ENCODE data around the gene ASCL5.

DNA sequence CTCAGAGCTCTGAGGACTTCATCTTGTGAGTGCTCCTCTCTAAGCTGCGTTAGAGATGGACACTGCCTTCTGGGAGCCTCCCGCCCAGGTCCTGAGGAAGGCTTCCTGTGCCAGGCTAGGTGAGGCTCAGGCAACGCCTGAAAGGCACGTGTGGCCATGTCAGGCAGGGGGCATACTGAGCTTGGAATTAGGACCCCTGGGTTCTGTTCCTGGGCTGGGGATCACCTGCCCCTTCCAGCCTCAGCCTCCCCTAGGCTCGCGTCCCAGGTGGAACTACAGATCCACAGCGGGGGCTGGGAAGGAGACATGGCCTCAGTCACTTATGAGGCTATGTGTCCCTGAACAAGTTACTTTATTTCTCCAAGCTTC lies 10.0 kb upstream of the ASCL5 start:
- TF ChIP-seq, protein P1, sequence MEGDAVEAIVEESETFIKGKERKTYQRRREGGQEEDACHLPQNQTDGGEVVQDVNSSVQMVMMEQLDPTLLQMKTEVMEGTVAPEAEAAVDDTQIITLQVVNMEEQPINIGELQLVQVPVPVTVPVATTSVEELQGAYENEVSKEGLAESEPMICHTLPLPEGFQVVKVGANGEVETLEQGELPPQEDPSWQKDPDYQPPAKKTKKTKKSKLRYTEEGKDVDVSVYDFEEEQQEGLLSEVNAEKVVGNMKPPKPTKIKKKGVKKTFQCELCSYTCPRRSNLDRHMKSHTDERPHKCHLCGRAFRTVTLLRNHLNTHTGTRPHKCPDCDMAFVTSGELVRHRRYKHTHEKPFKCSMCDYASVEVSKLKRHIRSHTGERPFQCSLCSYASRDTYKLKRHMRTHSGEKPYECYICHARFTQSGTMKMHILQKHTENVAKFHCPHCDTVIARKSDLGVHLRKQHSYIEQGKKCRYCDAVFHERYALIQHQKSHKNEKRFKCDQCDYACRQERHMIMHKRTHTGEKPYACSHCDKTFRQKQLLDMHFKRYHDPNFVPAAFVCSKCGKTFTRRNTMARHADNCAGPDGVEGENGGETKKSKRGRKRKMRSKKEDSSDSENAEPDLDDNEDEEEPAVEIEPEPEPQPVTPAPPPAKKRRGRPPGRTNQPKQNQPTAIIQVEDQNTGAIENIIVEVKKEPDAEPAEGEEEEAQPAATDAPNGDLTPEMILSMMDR (conservative IDR thresholded peaks at IDR 0.05; ENCODE audit: low read depth, low read length): no peak
- TF ChIP-seq EZH2 (IDR thresholded peaks at IDR 0.05; ENCODE audit: borderline replicate concordance, low read depth, low read length, poor library complexity, severe bottlenecking): no peak
